Measurements from ENCODE around the gene FGD2. TPM values are rescaled to one million over a fixed set of nuclear protein-coding genes. Genes with fewer than 3 reads are reported as not detected.

FGD2 gene
- total and polyA plus RNA-seq, 2 of the 4 experiments (the other 2 are of a cell fraction): 0.07 TPM; not detected in 1

DNA sequence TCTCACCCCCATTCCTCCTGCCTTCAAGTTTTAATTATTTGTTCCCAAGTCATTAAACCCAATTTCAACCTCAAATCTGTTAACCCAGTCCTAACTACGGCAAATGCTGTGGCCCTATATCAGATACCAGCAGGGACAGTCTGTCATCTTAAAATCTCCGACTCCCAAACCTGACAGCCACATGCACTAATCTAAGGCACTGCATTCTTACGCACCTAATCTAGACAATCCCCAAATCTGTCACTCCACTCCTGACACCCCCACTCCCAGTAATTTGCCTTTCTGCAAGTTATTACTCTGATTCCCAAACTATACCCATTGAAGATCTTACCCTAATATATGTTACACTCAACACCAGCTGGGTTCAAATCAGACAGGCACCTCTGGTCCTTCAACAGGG is 21.9 kb upstream of the FGD2 start:
- Histone ChIP-seq H3K18ac (ENCODE audit: low read depth, low read length) (no peak overlapping the region), H3K27me3 (ENCODE audit: control insufficient read depth, insufficient read depth, low read length) (no peaks in the 10 kb centered on the region), H3K4me1 (ENCODE audit: control insufficient read depth, insufficient read depth, low read length) (peaks cover 18% of the 10 kb centered on the region), H4K91ac (ENCODE audit: insufficient read depth, low read depth, low read length) (no peak overlapping the region), H3K9me1 (ENCODE audit: insufficient read depth, low read length) (peaks cover 28% of the 10 kb centered on the region), H4K20me1 (ENCODE audit: insufficient read depth, low read length) (peaks cover 68% of the 10 kb centered on the region), H2AK9ac (replicated peaks; ENCODE audit: low read depth, low read length, poor library complexity) (peak overlapping the region; percentile 36), H3K4me2 (ENCODE audit: low read depth, low read length) (peak overlapping the region; percentile 99; the same call in 1 of the 2 replicates), H3K4me3 (ENCODE audit: insufficient read depth, low read depth, low read length) (no peak overlapping the region), H3K9ac (ENCODE audit: low read depth, low read length) (no peak overlapping the region), H3K36me3 (ENCODE audit: control insufficient read depth, insufficient read depth, low read length) (peaks cover 17% of the 10 kb centered on the region), H3K4ac (ENCODE audit: low read depth, low read length) (no peak overlapping the region), H2BK15ac (ENCODE audit: low read depth, low read length) (no peak overlapping the region), H2BK120ac (ENCODE audit: low read depth, low read length) (no peak overlapping the region), H3K56ac (ENCODE audit: extremely low read depth, insufficient read depth, low read length) (no peak overlapping the region), H4K8ac (ENCODE audit: low read depth in 2 of 2, low read length in 2 of 2) (no peak overlapping the region), H3K23ac (ENCODE audit: low read depth, low read length) (peak overlapping the region; percentile 80; the same call in 1 of the 2 replicates), H3K27ac (ENCODE audit: insufficient read depth, low read length) (no peak overlapping the region), H3K9me3 (ENCODE audit: control insufficient read depth, insufficient read depth, low read length) (no peaks in the 10 kb centered on the region), H3K79me1 (ENCODE audit: low read depth in 1 of 2, low read length in 2 of 2) (peaks cover 12 to 72% of the 10 kb centered on the region in 2 experiments; a peak in 3 of 4 replicates), H3K14ac (replicated peaks; ENCODE audit: low read depth, low read length) (no peak overlapping the region; the same call in 1 of the 2 replicates), H2BK5ac (ENCODE audit: low read depth, low read length, poor library complexity, severe bottlenecking) (no peak overlapping the region), H4K5ac (ENCODE audit: low read depth, low read length) (no peak overlapping the region), H2AFZ (replicated peaks; ENCODE audit: low read length, poor library complexity) (no peak overlapping the region), H2BK20ac (ENCODE audit: low read depth, low read length) (no peak overlapping the region), H2AK5ac (ENCODE audit: low read depth, low read length) (peak overlapping the region; percentile 99; the same call in 1 of the 2 replicates)
- DNase-seq (no peak), ATAC-seq (ENCODE audit: low read depth) (no peak)
- TF ChIP-seq RAD21 (IDR thresholded peaks at IDR 0.05; ENCODE audit: low read length) (no peak), CHD1 (IDR thresholded peaks at IDR 0.05; ENCODE audit: low read depth, low read length) (no peak), CEBPB (IDR thresholded peaks at IDR 0.05; ENCODE audit: low read depth, low read length) (no peak), RCOR1 (IDR thresholded peaks at IDR 0.05; ENCODE audit: insufficient replicate concordance, low read length) (no peak), ELK1 (IDR thresholded peaks at IDR 0.05; ENCODE audit: borderline replicate concordance, low read depth, low read length) (no peak), RFX5 (IDR thresholded peaks at IDR 0.05; ENCODE audit: low read depth, low read length) (no peak), BHLHE40 (IDR thresholded peaks at IDR 0.05; ENCODE audit: low read depth, low read length) (no peak), MXI1 (IDR thresholded peaks at IDR 0.05; ENCODE audit: borderline replicate concordance, low read depth, low read length) (no peak), CTCF (conservative IDR thresholded peaks at IDR 0.05; ENCODE audit: low read depth, low read length) (no peak), FOS (IDR thresholded peaks at IDR 0.05; ENCODE audit: low read depth, low read length) (no peak), SMC3 (IDR thresholded peaks at IDR 0.05; ENCODE audit: low read depth, low read length) (no peak), POLR2A (IDR thresholded peaks at IDR 0.05; ENCODE audit: low read depth, low read length) (no peak), MAFK (IDR thresholded peaks at IDR 0.05; ENCODE audit: low read depth, low read length) (no peak), NFE2L2 (IDR thresholded peaks at IDR 0.05; ENCODE audit: low read depth, low read length) (no peak), MAZ (IDR thresholded peaks at IDR 0.05; ENCODE audit: borderline replicate concordance, low read depth, low read length) (no peak)
- TF ChIP-seq, protein P1, sequence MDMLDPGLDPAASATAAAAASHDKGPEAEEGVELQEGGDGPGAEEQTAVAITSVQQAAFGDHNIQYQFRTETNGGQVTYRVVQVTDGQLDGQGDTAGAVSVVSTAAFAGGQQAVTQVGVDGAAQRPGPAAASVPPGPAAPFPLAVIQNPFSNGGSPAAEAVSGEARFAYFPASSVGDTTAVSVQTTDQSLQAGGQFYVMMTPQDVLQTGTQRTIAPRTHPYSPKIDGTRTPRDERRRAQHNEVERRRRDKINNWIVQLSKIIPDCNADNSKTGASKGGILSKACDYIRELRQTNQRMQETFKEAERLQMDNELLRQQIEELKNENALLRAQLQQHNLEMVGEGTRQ (IDR thresholded peaks at IDR 0.05; ENCODE audit: low read depth, low read length): no peak
- ChIA-PET CTCF (no interaction called here), POLR2A (ENCODE audit: unreplicated experiment) (no interaction called here)
- BruUV-seq (replicated peaks): no TSS peak
- in situ Hi-C loops (cut with MboI; ENCODE audit: low sequenced_read_pairs): loop anchor here (10.0 kb wide), 1 partner anchor 99 kb away; the partner anchor contains the start of gene C6orf89
- 78% methylated on average over 3 of the region's 3 CpGs; no CpG with 5 or more reads in 1 of the 2 experiments for WGBS, 2 experiments (ENCODE audit: extremely low coverage in 2 of 2, insufficient read length in 1 of 2)
- intact Hi-C loops (cut with micrococcal nuclease): no loop called here
- dilution Hi-C loops (cut with HindIII; ENCODE audit: low sequenced_read_pairs, unreplicated experiment): no loop called here
